HFF-Myc (cell line): ENCODE results near the gene SLC30A3.

Source experiments
- DNase-seq: peaks from one replicate; pipeline ENCODE4 v3.0.0-alpha.2; 2011; ENCODE audit warnings: low read depth; ENCODE audit errors: extremely low read depth
- H3K4me3 ChIP-seq: replicated peaks from 2 replicates; pipeline ENCODE4 v1.5.1; 2011; ENCODE audit warnings: low read depth, mild to moderate bottlenecking, control low read depth, low read length
- CTCF ChIP-seq: IDR thresholded peaks from 2 replicates; pipeline ENCODE4 v1.5.1; 2012; ENCODE audit warnings: mild to moderate bottlenecking, low read depth, low read length, control low read depth; ENCODE audit errors: missing control alignments

SLC30A3 gene

GRCh38 chr2:27285481-27285880 lies 22.6 kb upstream of the SLC30A3 start:
- no peak for TF ChIP-seq CTCF
- no peak for DNase-seq
- H3K4me3 ChIP-seq = no peak overlapping the region

- no peak overlapping the region for H3K4me3 ChIP-seq
- no peak for DNase-seq
- no peak for TF ChIP-seq CTCF
These were observed 22.1 kb upstream of the SLC30A3 start for GRCh38 chr2:27284996-27285395.

GRCh38 chr2:27282892-27283291 lies 20.0 kb upstream of the SLC30A3 start:
- TF ChIP-seq CTCF = no peak
- DNase-seq = no peak
- H3K4me3 ChIP-seq = no peak overlapping the region

- no peak for DNase-seq
- TF ChIP-seq CTCF = no peak
- no peak within 1 kb of the TSS for H3K4me3 ChIP-seq
These were observed 19.2 kb upstream of the SLC30A3 start, which contains the start of gene TRIM54 for GRCh38 chr2:27281855-27282559. Gene TRIM54 (plus strand): TSS chr2:27282429. CDS start chr2:27282732, 303 bp downstream.

GRCh38 chr2:27281442-27281841 lies 18.6 kb upstream of the SLC30A3 start:
- no peak overlapping the region for H3K4me3 ChIP-seq
- no peak for DNase-seq

GRCh38 chr2:27280826-27281225 lies 18.0 kb upstream of the SLC30A3 start:
- DNase-seq = no peak
- no peak overlapping the region for H3K4me3 ChIP-seq
- no peak for TF ChIP-seq CTCF

More at GRCh38 chr2:27281442-27281841, 18.6 kb upstream of the SLC30A3 start:
- no peak for TF ChIP-seq CTCF

- no peak for TF ChIP-seq CTCF
- H3K4me3 ChIP-seq = no peak overlapping the region
- no peak for DNase-seq
These were observed 15.2 kb upstream of the SLC30A3 start for GRCh38 chr2:27278010-27278409.
